Fibroblast of mammary gland (primary cell): ENCODE data around the gene GABRB3.

ENCODE experiments used
- DNase-seq: peaks from one replicate; pipeline ENCODE4 v3.0.0-alpha.2; 2010; ENCODE audit warnings: low read depth
- H3K4me3 ChIP-seq: 2 replicates; pipeline ENCODE4 v1.5.1; 2011; ENCODE audit warnings: low read depth, mild to moderate bottlenecking, low read length, moderate library complexity; ENCODE audit not compliant: control insufficient read depth
- CTCF ChIP-seq: conservative IDR thresholded peaks from 2 replicates; pipeline ENCODE4 v1.5.1; 2011; ENCODE audit warnings: low read depth, low read length, inconsistent platforms; ENCODE audit not compliant: control insufficient read depth, insufficient read depth

Gene GABRB3

GRCh38 chr15:26640601-26641000 lies 132.3 kb downstream of the GABRB3 start:
- no peak for TF ChIP-seq CTCF
- DNase-seq, result no peak

GRCh38 chr15:26639966-26640365 lies 132.9 kb downstream of the GABRB3 start:
- no peak for TF ChIP-seq CTCF
- DNase-seq, result no peak
- no peak overlapping the region for H3K4me3 ChIP-seq

More at GRCh38 chr15:26640601-26641000, 132.3 kb downstream of the GABRB3 start:
- no peak overlapping the region for H3K4me3 ChIP-seq

- H3K4me3 ChIP-seq, result no peak overlapping the region
- no peak for TF ChIP-seq CTCF
- no peak for DNase-seq
Observed at GRCh38 chr15:26635614-26636013, 137.3 kb downstream of the GABRB3 start.

GRCh38 chr15:26635105-26635504 lies 137.8 kb downstream of the GABRB3 start:
- no peak for DNase-seq
- no peak overlapping the region for H3K4me3 ChIP-seq
- TF ChIP-seq CTCF, result no peak

- no peak overlapping the region for H3K4me3 ChIP-seq
- DNase-seq, result no peak
Observed at GRCh38 chr15:26634319-26634718, 138.5 kb downstream of the GABRB3 start.

GRCh38 chr15:26632500-26632899 lies 140.4 kb downstream of the GABRB3 start:
- TF ChIP-seq CTCF, result no peak
- DNase-seq, result no peak
- H3K4me3 ChIP-seq, result no peak overlapping the region

More at GRCh38 chr15:26634319-26634718, 138.5 kb downstream of the GABRB3 start:
- TF ChIP-seq CTCF, result no peak

- DNase-seq, result no peak
- H3K4me3 ChIP-seq, result no peak overlapping the region
- no peak for TF ChIP-seq CTCF
Observed at GRCh38 chr15:26631894-26632293, 141.0 kb downstream of the GABRB3 start.
